OCI-LY1 (cell line): Measurements from ENCODE around the gene PLXNA2.

ENCODE experiments used
- H2AFZ ChIP-seq: fragments of 200-600 bp; sonication (generic), shearing (Covaris generic); 2 replicates; pipeline ENCODE4 v1.6.0; 2014; ENCODE audit warnings: antibody characterized with exemption, mild to moderate bottlenecking, low read length
- H3F3A ChIP-seq: fragments of 200-600 bp; sonication (generic), shearing (Covaris generic); 2 replicates; pipeline ENCODE4 v1.6.0; 2014; ENCODE audit warnings: mild to moderate bottlenecking, antibody characterized with exemption, low read length, moderate library complexity; ENCODE audit not compliant: insufficient read depth
- H3K27ac ChIP-seq: fragments of 200-600 bp; sonication (generic); 2 replicates; pipeline ENCODE4 v1.5.1; 2014; ENCODE audit warnings: low read length, mixed run types, mild to moderate bottlenecking, low read depth; ENCODE audit not compliant: poor library complexity, severe bottlenecking
- H3K27me3 ChIP-seq: fragments of 200-600 bp; sonication (generic); 2 replicates; pipeline ENCODE4 v1.6.0; 2014; ENCODE audit warnings: antibody characterized with exemption, mild to moderate bottlenecking, low read length, moderate library complexity; ENCODE audit not compliant: insufficient read depth
- H3K36me3 ChIP-seq: fragments of 200-600 bp; sonication (generic); 2 replicates; pipeline ENCODE4 v1.6.1; 2014; ENCODE audit warnings: mild to moderate bottlenecking, antibody characterized with exemption, low read length, moderate library complexity, mixed read lengths; ENCODE audit not compliant: insufficient read depth
- H3K4me1 ChIP-seq: fragments of 200-600 bp; sonication (generic); 2 replicates; pipeline ENCODE4 v1.5.1; 2014; ENCODE audit warnings: mild to moderate bottlenecking, low read length, moderate library complexity; ENCODE audit not compliant: insufficient read depth, severe bottlenecking
- H3K4me2 ChIP-seq: fragments of 200-600 bp; sonication (generic), shearing (Covaris generic); 2 replicates; pipeline ENCODE4 v1.6.1; 2014; ENCODE audit warnings: low read length
- H3K4me3 ChIP-seq: fragments of 200-600 bp; sonication (generic); 2 replicates; pipeline ENCODE4 v1.5.1; 2014; ENCODE audit warnings: low read length, low read depth, mild to moderate bottlenecking, mixed read lengths; ENCODE audit not compliant: poor library complexity, severe bottlenecking
- H3K79me2 ChIP-seq: fragments of 200-600 bp; shearing (Covaris generic); 2 replicates; pipeline ENCODE4 v1.6.1; 2016; ENCODE audit warnings: mixed run types, low read length, mixed read lengths; ENCODE audit not compliant: insufficient read depth
- H3K9ac ChIP-seq: fragments of 200-600 bp; sonication (generic), shearing (Covaris generic); 2 replicates; pipeline ENCODE4 v1.6.1; 2014; ENCODE audit warnings: mild to moderate bottlenecking, low read length, mixed read lengths
- H3K9me2 ChIP-seq: fragments of 200-600 bp; sonication (generic), shearing (Covaris generic); 2 replicates; pipeline ENCODE4 v1.6.1; 2014; ENCODE audit warnings: low read depth, mild to moderate bottlenecking, low read length, mixed read lengths
- H3K9me3 ChIP-seq: fragments of 200-600 bp; shearing (Covaris generic); 2 replicates; pipeline ENCODE4 v1.6.1; 2014; ENCODE audit warnings: low read length, mixed read lengths
- H4K20me1 ChIP-seq: fragments of 200-600 bp; sonication (generic), shearing (Covaris generic); 2 replicates; pipeline ENCODE4 v1.6.0; 2016; ENCODE audit warnings: mild to moderate bottlenecking, low read length; ENCODE audit not compliant: insufficient read depth
- EZH2 ChIP-seq: fragments of 200-600 bp; sonication (generic), shearing (Covaris generic); IDR thresholded peaks from 2 replicates; pipeline ENCODE4 v1.8.0; 2017; ENCODE audit warnings: borderline replicate concordance, mixed run types, mild to moderate bottlenecking, antibody characterized with exemption, low read length, moderate library complexity, mixed read lengths
- TF ChIP-seq, protein P1 (sequence below): fragments of 200-600 bp; sonication (generic), shearing (Covaris generic); IDR thresholded peaks from 2 replicates; pipeline ENCODE4 v1.5.1; 2017; ENCODE audit warnings: mild to moderate bottlenecking, antibody characterized with exemption, low read length, moderate library complexity, mixed read lengths

Gene PLXNA2

DNA sequence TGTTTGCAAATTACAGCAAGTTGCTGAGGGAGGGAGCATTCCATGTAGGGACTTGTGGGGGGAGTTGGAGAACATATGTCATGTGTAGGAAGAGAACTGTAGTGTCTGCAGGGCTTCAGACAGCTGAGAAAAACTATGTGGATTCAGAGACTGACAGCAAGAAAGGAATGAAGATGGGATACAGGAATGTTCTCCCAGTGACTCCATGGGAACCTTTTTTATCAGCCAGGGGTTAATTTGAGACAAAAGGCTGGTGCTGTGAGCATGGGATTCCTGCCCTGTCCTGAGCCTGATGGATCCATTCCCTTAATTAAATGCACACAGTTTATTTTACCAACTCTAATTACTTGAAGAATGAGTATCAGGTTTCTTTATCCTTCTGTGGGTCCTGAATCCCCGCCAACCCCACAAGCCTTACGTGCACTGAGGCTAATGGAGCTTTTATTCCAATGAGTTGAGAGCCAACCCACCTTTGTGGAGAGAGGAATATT lies 26.5 kb upstream of the PLXNA2 start:
- Histone ChIP-seq H3K9me2 (no peaks in the 10 kb centered on the region), H3K4me2 (no peak overlapping the region), H2AFZ (no peak overlapping the region), H4K20me1 (no peaks in the 10 kb centered on the region), H3F3A (no peaks in the 10 kb centered on the region), H3K79me2 (no peaks in the 10 kb centered on the region), H3K27ac (no peak overlapping the region), H3K9ac (no peak overlapping the region), H3K4me1 (no peaks in the 10 kb centered on the region), H3K36me3 (no peaks in the 10 kb centered on the region), H3K4me3 (no peak overlapping the region), H3K27me3 (no peaks in the 10 kb centered on the region), H3K9me3 (no peaks in the 10 kb centered on the region)
- no peak for TF ChIP-seq EZH2
- TF ChIP-seq, protein P1, sequence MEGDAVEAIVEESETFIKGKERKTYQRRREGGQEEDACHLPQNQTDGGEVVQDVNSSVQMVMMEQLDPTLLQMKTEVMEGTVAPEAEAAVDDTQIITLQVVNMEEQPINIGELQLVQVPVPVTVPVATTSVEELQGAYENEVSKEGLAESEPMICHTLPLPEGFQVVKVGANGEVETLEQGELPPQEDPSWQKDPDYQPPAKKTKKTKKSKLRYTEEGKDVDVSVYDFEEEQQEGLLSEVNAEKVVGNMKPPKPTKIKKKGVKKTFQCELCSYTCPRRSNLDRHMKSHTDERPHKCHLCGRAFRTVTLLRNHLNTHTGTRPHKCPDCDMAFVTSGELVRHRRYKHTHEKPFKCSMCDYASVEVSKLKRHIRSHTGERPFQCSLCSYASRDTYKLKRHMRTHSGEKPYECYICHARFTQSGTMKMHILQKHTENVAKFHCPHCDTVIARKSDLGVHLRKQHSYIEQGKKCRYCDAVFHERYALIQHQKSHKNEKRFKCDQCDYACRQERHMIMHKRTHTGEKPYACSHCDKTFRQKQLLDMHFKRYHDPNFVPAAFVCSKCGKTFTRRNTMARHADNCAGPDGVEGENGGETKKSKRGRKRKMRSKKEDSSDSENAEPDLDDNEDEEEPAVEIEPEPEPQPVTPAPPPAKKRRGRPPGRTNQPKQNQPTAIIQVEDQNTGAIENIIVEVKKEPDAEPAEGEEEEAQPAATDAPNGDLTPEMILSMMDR = no peak

DNA sequence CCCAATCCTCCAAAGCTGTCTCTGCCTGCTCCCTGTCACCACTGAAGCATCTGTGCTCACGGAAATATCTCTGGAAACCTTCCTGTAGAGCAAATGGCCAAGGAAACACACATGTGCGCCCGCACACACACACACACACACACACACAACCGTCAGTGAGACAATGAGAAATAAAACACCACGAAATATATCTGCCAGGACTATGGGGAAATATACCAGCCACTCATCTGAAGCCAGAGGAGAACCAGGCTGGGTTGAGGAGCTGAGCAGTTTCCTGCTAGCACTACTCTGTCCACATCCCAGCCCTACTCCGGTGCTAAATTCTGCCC lies 25.1 kb upstream of the PLXNA2 start:
- H3K27ac ChIP-seq = no peak overlapping the region
- no peaks in the 10 kb centered on the region for H3K79me2 ChIP-seq
- H3K4me1 ChIP-seq = no peaks in the 10 kb centered on the region
- no peaks in the 10 kb centered on the region for H3F3A ChIP-seq
- H3K36me3 ChIP-seq = no peaks in the 10 kb centered on the region
- no peaks in the 10 kb centered on the region for H4K20me1 ChIP-seq
- no peak overlapping the region for H2AFZ ChIP-seq
- no peaks in the 10 kb centered on the region for H3K27me3 ChIP-seq
- H3K4me2 ChIP-seq = no peak overlapping the region
- H3K4me3 ChIP-seq = no peak overlapping the region
- H3K9ac ChIP-seq = no peak overlapping the region
- H3K9me3 ChIP-seq = no peaks in the 10 kb centered on the region
- no peaks in the 10 kb centered on the region for H3K9me2 ChIP-seq
- TF ChIP-seq EZH2 = no peak
- TF ChIP-seq, protein P1 = no peak

GRCh38 chr1:208268541-208269337 lies 24.6 kb upstream of the PLXNA2 start:
- no peak overlapping the region for H2AFZ ChIP-seq
- no peak for TF ChIP-seq EZH2
- TF ChIP-seq, protein P1 = no peak
- H3K9me2 ChIP-seq = no peaks in the 10 kb centered on the region
- H3F3A ChIP-seq = no peaks in the 10 kb centered on the region
- H3K9ac ChIP-seq = no peak overlapping the region
- H3K4me2 ChIP-seq = no peak overlapping the region
- H3K36me3 ChIP-seq = no peaks in the 10 kb centered on the region
- no peaks in the 10 kb centered on the region for H3K4me1 ChIP-seq
- no peak overlapping the region for H3K27ac ChIP-seq
- H3K9me3 ChIP-seq = no peaks in the 10 kb centered on the region
- no peaks in the 10 kb centered on the region for H4K20me1 ChIP-seq
- no peaks in the 10 kb centered on the region for H3K27me3 ChIP-seq
- no peaks in the 10 kb centered on the region for H3K79me2 ChIP-seq
- no peak overlapping the region for H3K4me3 ChIP-seq
